HEK293 (cell line): ENCODE results near the gene SYT5.
A peak's percentile ranks its signal among the peaks of the same experiment; 100 is the strongest.

Experiments used
- BCL11B ChIP-seq: fragments of 450-650 bp; formaldehyde crosslinking; IDR thresholded peaks from 2 replicates; pipeline ENCODE4 v1.5.1; 2016; ENCODE audit warnings: low read depth, missing biosample characterization, missing genetic modification characterization
- GLI2 ChIP-seq: fragments of 450-650 bp; formaldehyde crosslinking; IDR thresholded peaks from 2 replicates; pipeline ENCODE4; 2017; ENCODE audit warnings: missing biosample characterization, missing genetic modification characterization, low read depth, borderline replicate concordance
- TSHZ1 ChIP-seq: fragments of 450-650 bp; formaldehyde crosslinking; IDR thresholded peaks from 2 replicates; pipeline ENCODE4 v1.5.1; 2016; ENCODE audit warnings: missing biosample characterization, missing genetic modification characterization, borderline replicate concordance
- ZBTB21 ChIP-seq: fragments of 450-650 bp; formaldehyde crosslinking; IDR thresholded peaks from 2 replicates; pipeline ENCODE4 v1.5.1; 2017; ENCODE audit warnings: missing biosample characterization, missing genetic modification characterization
- ZBTB7A ChIP-seq: fragments of 450-650 bp; formaldehyde crosslinking; IDR thresholded peaks from 2 replicates; pipeline ENCODE4 v1.5.1; 2016; ENCODE audit warnings: low read depth, missing biosample characterization, missing genetic modification characterization
- ZBTB8A ChIP-seq: fragments of 450-650 bp; formaldehyde crosslinking; IDR thresholded peaks from 2 replicates; pipeline ENCODE4 v1.5.1; 2016; ENCODE audit warnings: missing biosample characterization, missing genetic modification characterization
- ZEB2 ChIP-seq: fragments of 450-650 bp; formaldehyde crosslinking; IDR thresholded peaks from 2 replicates; pipeline ENCODE4 v1.5.1; 2016; ENCODE audit warnings: missing biosample characterization, missing genetic modification characterization
- ZNF2 ChIP-seq: fragments of 450-650 bp; formaldehyde crosslinking; IDR thresholded peaks from 2 replicates; pipeline ENCODE4 v1.5.1; 2016; ENCODE audit warnings: missing biosample characterization, missing genetic modification characterization
- ZNF302 ChIP-seq: fragments of 450-650 bp; formaldehyde crosslinking; IDR thresholded peaks from 2 replicates; pipeline ENCODE4 v1.5.1; 2016; ENCODE audit warnings: missing biosample characterization, missing genetic modification characterization, low read depth
- ZNF394 ChIP-seq: fragments of 450-650 bp; formaldehyde crosslinking; IDR thresholded peaks from 2 replicates; pipeline ENCODE4 v1.5.1; 2016; ENCODE audit warnings: missing biosample characterization, missing genetic modification characterization, mild to moderate bottlenecking, moderate library complexity, borderline replicate concordance
- ZNF514 ChIP-seq: fragments of 450-650 bp; formaldehyde crosslinking; IDR thresholded peaks from 2 replicates; pipeline ENCODE4 v1.5.1; 2016; ENCODE audit warnings: missing biosample characterization, missing genetic modification characterization
- ZNF629 ChIP-seq: fragments of 450-650 bp; formaldehyde crosslinking; IDR thresholded peaks from 2 replicates; pipeline ENCODE4 v1.5.1; 2017; ENCODE audit warnings: missing biosample characterization, missing genetic modification characterization
- ZNF768 ChIP-seq: fragments of 450-650 bp; formaldehyde crosslinking; IDR thresholded peaks from 2 replicates; pipeline ENCODE4 v1.5.1; 2018; ENCODE audit warnings: missing biosample characterization, mild to moderate bottlenecking, missing genetic modification characterization
- TF ChIP-seq, protein P1 (sequence below): fragments of 450-650 bp; formaldehyde crosslinking; IDR thresholded peaks from 2 replicates; pipeline ENCODE4 v1.5.1; 2016; ENCODE audit warnings: missing biosample characterization, missing genetic modification characterization
- TF ChIP-seq, protein P2 (sequence below): fragments of 450-650 bp; formaldehyde crosslinking; IDR thresholded peaks from 2 replicates; pipeline ENCODE4 v1.5.1; 2016; ENCODE audit warnings: missing biosample characterization, missing genetic modification characterization
- TF ChIP-seq, protein P3 (sequence below): fragments of 450-650 bp; formaldehyde crosslinking; IDR thresholded peaks from 2 replicates; pipeline ENCODE4 v1.5.1; 2016; ENCODE audit warnings: missing biosample characterization, missing genetic modification characterization
- TF ChIP-seq, protein P4 (sequence below): fragments of 450-650 bp; formaldehyde crosslinking; IDR thresholded peaks from 2 replicates; pipeline ENCODE4 v1.5.1; 2016; ENCODE audit warnings: missing biosample characterization, missing genetic modification characterization
- TF ChIP-seq, protein P5 (sequence below): fragments of 450-650 bp; formaldehyde crosslinking; IDR thresholded peaks from 2 replicates; pipeline ENCODE4 v1.5.1; 2016; ENCODE audit warnings: missing biosample characterization, missing genetic modification characterization, borderline replicate concordance
- TF ChIP-seq, protein P6 (sequence below): IDR thresholded peaks from 2 replicates; pipeline ENCODE4 v1.6.1; 2011; ENCODE audit warnings: mild to moderate bottlenecking, low read depth, low read length, borderline replicate concordance
- TF ChIP-seq, protein P7 (sequence below): fragments of 450-650 bp; formaldehyde crosslinking; IDR thresholded peaks from 2 replicates; pipeline ENCODE4 v1.5.1; 2016; ENCODE audit warnings: missing biosample characterization, missing genetic modification characterization

Gene SYT5

GRCh38 chr19:55158848-55159749 lies 21.0 kb downstream of the SYT5 start (continued):
- TF ChIP-seq ZNF394 (tag by site-specific recombination), result no peak
- no peak for TF ChIP-seq ZBTB8A (tag by site-specific recombination)
- no peak for TF ChIP-seq BCL11B
- TF ChIP-seq ZNF514 (tag by site-specific recombination), result no peak
- TF ChIP-seq, protein P1, sequence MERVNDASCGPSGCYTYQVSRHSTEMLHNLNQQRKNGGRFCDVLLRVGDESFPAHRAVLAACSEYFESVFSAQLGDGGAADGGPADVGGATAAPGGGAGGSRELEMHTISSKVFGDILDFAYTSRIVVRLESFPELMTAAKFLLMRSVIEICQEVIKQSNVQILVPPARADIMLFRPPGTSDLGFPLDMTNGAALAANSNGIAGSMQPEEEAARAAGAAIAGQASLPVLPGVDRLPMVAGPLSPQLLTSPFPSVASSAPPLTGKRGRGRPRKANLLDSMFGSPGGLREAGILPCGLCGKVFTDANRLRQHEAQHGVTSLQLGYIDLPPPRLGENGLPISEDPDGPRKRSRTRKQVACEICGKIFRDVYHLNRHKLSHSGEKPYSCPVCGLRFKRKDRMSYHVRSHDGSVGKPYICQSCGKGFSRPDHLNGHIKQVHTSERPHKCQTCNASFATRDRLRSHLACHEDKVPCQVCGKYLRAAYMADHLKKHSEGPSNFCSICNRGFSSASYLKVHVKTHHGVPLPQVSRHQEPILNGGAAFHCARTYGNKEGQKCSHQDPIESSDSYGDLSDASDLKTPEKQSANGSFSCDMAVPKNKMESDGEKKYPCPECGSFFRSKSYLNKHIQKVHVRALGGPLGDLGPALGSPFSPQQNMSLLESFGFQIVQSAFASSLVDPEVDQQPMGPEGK (tag by site-specific recombination), result peak; percentile 67
- TF ChIP-seq, protein P2, sequence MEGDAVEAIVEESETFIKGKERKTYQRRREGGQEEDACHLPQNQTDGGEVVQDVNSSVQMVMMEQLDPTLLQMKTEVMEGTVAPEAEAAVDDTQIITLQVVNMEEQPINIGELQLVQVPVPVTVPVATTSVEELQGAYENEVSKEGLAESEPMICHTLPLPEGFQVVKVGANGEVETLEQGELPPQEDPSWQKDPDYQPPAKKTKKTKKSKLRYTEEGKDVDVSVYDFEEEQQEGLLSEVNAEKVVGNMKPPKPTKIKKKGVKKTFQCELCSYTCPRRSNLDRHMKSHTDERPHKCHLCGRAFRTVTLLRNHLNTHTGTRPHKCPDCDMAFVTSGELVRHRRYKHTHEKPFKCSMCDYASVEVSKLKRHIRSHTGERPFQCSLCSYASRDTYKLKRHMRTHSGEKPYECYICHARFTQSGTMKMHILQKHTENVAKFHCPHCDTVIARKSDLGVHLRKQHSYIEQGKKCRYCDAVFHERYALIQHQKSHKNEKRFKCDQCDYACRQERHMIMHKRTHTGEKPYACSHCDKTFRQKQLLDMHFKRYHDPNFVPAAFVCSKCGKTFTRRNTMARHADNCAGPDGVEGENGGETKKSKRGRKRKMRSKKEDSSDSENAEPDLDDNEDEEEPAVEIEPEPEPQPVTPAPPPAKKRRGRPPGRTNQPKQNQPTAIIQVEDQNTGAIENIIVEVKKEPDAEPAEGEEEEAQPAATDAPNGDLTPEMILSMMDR (tag by site-specific recombination), result no peak
- TF ChIP-seq, protein P3, sequence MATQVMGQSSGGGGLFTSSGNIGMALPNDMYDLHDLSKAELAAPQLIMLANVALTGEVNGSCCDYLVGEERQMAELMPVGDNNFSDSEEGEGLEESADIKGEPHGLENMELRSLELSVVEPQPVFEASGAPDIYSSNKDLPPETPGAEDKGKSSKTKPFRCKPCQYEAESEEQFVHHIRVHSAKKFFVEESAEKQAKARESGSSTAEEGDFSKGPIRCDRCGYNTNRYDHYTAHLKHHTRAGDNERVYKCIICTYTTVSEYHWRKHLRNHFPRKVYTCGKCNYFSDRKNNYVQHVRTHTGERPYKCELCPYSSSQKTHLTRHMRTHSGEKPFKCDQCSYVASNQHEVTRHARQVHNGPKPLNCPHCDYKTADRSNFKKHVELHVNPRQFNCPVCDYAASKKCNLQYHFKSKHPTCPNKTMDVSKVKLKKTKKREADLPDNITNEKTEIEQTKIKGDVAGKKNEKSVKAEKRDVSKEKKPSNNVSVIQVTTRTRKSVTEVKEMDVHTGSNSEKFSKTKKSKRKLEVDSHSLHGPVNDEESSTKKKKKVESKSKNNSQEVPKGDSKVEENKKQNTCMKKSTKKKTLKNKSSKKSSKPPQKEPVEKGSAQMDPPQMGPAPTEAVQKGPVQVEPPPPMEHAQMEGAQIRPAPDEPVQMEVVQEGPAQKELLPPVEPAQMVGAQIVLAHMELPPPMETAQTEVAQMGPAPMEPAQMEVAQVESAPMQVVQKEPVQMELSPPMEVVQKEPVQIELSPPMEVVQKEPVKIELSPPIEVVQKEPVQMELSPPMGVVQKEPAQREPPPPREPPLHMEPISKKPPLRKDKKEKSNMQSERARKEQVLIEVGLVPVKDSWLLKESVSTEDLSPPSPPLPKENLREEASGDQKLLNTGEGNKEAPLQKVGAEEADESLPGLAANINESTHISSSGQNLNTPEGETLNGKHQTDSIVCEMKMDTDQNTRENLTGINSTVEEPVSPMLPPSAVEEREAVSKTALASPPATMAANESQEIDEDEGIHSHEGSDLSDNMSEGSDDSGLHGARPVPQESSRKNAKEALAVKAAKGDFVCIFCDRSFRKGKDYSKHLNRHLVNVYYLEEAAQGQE (tag by site-specific recombination), result no peak
- TF ChIP-seq, protein P4, sequence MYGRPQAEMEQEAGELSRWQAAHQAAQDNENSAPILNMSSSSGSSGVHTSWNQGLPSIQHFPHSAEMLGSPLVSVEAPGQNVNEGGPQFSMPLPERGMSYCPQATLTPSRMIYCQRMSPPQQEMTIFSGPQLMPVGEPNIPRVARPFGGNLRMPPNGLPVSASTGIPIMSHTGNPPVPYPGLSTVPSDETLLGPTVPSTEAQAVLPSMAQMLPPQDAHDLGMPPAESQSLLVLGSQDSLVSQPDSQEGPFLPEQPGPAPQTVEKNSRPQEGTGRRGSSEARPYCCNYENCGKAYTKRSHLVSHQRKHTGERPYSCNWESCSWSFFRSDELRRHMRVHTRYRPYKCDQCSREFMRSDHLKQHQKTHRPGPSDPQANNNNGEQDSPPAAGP (tag by site-specific recombination), result 0 out of 2 replicates have a peak, but pooled peaks have one; percentile 16
- no peak for TF ChIP-seq ZNF2 (tag by site-specific recombination)
- TF ChIP-seq, protein P5, sequence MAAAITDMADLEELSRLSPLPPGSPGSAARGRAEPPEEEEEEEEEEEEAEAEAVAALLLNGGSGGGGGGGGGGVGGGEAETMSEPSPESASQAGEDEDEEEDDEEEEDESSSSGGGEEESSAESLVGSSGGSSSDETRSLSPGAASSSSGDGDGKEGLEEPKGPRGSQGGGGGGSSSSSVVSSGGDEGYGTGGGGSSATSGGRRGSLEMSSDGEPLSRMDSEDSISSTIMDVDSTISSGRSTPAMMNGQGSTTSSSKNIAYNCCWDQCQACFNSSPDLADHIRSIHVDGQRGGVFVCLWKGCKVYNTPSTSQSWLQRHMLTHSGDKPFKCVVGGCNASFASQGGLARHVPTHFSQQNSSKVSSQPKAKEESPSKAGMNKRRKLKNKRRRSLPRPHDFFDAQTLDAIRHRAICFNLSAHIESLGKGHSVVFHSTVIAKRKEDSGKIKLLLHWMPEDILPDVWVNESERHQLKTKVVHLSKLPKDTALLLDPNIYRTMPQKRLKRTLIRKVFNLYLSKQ, result no peak
- TF ChIP-seq ZNF629 (tag by site-specific recombination), result peak; percentile 75
- TF ChIP-seq, protein P6, sequence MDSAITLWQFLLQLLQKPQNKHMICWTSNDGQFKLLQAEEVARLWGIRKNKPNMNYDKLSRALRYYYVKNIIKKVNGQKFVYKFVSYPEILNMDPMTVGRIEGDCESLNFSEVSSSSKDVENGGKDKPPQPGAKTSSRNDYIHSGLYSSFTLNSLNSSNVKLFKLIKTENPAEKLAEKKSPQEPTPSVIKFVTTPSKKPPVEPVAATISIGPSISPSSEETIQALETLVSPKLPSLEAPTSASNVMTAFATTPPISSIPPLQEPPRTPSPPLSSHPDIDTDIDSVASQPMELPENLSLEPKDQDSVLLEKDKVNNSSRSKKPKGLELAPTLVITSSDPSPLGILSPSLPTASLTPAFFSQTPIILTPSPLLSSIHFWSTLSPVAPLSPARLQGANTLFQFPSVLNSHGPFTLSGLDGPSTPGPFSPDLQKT, result no peak
- TF ChIP-seq ZBTB7A (tag by site-specific recombination), result no peak
- no peak for TF ChIP-seq TSHZ1 (tag by site-specific recombination)
- no peak for TF ChIP-seq GLI2 (tag by site-specific recombination)
- peak; percentile 58 for TF ChIP-seq ZEB2
- no peak for TF ChIP-seq ZNF768 (tag by site-specific recombination)
- TF ChIP-seq ZNF302 (tag by site-specific recombination), result no peak
- TF ChIP-seq, protein P7, sequence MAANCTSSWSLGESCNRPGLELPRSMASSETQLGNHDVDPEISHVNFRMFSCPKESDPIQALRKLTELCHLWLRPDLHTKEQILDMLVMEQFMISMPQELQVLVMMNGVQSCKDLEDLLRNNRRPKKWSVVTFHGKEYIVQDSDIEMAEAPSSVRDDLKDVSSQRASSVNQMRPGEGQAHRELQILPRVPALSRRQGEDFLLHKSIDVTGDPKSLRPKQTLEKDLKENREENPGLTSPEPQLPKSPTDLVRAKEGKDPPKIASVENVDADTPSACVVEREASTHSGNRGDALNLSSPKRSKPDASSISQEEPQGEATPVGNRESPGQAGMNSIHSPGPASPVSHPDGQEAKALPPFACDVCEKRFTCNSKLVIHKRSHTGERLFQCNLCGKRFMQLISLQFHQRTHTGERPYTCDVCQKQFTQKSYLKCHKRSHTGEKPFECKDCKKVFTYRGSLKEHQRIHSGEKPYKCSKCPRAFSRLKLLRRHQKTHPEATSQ (tag by site-specific recombination), result no peak
- 0 out of 2 replicates have a peak, but pooled peaks have one; percentile 20 for TF ChIP-seq ZBTB21 (tag by site-specific recombination)
